NCI-H460 (cell line): Measurements from ENCODE around the gene DIPK1A. TPM values are rescaled to one million over a fixed set of nuclear protein-coding genes. Genes with fewer than 3 reads are reported as not detected.

Experiments used
- DNase-seq: peaks from one replicate; pipeline ENCODE4 v3.0.0-alpha.2; 2016; ENCODE audit warnings: low read depth; ENCODE audit errors: extremely low read depth
- small RNA-seq, 2 experiments: library from RNA; depleted of rRNA; stranded (forward); fragments of <200 nt; gene quantifications; one replicate each; pipeline ENCODE3, GENCODE V24; 2014
- total RNA-seq: library from RNA; depleted of rRNA; stranded (reverse); fragments of >200 nt; shearing (Covaris generic); gene quantifications from 2 replicates; pipeline ENCODE4 v1.2.3, GENCODE V29; 2014; rRNA removed

DIPK1A gene
- total RNA-seq, 1 experiment from 2014 or later = 15.0 TPM

DNA sequence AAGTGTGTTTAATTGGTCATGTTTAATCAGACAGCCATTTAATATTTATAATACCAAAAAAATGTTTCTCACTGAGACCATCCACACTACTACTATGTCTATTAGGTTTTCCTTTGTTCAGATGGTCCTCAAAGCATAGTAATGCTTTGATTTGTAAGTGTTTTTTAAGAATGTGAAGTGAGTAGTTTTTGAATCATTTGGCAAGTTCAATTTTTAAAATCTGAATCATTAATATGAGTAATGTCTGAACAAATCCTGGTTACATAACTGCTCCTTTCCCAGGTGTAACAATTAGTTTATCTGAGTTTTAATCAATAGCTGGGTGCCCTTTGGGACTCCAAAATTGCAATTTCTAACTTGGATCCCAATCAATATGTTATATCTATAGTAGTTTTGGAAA is 152.9 kb downstream of the DIPK1A start:
- DNase-seq = no peak

DNA sequence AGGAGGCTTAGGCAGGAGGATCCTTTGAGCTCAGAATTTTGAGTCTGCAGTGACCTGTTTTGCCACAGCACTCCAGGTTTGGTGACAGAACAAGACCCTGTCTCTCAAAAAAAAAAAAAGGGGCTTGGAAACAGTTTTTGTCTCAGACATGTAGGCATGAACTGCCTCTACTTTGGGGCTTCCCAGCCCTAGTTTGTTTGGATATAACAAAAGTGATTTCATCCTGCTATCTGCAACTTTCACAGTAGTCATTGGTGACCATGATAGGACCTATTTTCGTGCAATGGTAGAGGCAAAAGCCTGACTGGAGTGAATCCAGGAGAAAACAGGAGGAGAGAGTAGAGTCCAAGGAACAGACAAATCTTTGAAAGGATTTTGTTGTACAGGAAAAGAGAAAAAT is 156.0 kb downstream of the DIPK1A start:
- DNase-seq = no peak

DNA sequence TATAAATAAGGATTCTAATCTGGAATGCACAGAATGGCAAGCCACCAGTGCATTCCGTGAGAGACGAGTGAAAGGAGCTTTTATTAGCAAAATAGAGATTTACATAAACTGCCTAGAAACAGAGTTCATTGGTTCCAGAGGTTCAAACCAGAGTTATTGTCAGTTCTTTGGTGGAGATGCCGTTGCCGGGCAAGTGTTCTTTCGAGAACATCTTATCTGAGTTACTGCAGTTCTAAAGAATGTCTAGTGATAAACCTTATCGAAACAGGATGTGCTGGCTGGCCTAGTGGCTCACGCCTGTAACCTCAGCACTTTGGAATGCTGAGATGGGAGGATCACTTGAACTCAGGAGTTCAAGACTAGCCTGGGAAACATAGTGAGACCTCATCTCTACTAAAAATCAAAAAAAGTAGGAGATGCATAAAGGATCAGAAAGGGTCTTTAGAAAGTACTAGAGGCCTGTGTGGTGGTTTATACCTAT is 156.5 kb downstream of the DIPK1A start:
- peak; percentile 66 for DNase-seq

DNA sequence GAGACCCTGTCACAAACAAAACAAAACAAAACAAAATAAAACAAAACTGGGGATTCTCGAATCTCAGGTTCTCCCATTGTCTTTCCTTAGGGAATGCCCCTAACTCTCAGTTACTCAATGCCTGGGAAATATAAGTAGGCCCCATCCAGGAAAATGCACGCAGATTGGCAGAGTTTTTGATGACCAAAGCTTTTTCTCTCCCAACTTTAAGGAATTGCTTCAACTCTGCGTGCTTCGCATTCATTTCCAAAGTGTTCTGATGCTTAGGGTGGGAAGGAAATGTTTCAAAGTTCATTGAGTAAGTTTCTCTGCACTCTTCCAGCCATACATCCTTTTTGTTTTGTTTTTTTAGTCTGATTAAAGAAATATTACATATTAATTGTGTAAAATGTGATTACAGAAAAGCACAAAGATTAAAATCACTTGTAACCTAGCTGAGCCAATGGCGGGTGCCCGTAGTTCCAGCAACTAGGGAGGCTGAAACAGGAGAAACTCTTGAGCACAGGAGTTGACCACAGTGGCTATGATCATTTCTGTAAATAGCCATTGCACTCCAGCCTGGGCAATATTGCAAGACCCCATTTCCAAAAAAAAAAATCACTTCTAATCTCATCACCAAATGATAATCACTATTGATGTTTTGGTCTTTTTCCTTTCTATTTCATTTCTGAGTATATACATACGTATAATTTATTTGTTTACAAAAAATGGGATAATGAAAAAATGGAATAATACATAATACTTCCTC is 157.9 kb downstream of the DIPK1A start:
- no peak for DNase-seq

DNA sequence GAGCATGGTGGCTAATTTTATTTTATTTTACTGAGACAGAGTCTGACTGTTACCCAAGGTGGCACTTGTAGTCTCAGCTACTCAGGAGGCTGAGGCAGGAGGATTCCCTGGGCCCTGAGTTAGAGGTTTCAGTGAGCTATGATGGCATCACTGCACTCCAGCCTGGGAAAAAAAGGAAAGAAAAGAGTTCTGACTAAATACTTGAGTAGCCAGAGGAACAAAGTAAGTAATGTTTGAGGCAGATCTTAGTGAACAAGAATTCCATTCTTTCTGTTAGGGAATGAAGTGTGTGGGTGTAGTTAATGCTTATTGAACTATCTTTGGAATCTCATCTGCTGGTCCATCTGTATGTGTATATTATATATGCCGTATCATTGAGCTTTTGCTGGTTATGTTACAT is 163.3 kb downstream of the DIPK1A start:
- no peak for DNase-seq

DNA sequence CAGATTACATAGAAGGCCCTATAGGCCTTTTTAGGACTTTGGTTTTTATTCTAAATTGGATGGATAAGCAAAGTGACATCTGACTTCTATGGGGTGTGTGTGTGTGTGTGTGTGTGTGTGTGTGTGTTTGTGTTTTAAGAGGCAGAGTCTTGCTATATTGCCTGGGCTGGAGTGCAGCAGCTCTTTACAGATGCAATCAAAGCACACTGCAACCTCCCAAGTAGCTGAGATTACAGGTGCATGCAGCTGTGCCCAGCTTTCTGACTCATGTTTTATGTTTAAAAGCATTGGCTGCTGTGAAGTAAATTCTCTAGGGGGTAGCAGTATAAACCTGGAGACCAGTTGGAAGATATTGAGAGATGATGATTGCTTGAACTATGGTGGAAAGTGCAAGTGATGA is 164.0 kb downstream of the DIPK1A start:
- no peak for DNase-seq

DNA sequence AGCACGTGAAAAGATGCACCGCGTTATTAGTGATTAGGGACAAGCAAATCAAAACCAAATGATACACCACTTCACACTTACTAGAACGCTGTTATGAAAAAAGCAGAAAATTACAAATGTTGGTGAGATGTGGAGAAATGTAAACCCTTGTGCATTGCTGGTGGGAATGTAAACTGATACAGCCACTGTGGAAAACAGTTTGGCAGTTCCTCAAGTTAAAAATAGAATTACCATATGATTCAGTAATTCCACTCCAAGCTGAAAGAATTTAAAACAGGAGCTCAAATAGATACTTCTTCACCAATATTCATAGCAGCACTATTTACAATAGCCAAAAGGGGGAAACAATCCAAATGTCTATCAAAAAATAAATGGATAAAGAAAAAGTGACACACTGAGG is 166.1 kb downstream of the DIPK1A start:
- DNase-seq = no peak

DNA sequence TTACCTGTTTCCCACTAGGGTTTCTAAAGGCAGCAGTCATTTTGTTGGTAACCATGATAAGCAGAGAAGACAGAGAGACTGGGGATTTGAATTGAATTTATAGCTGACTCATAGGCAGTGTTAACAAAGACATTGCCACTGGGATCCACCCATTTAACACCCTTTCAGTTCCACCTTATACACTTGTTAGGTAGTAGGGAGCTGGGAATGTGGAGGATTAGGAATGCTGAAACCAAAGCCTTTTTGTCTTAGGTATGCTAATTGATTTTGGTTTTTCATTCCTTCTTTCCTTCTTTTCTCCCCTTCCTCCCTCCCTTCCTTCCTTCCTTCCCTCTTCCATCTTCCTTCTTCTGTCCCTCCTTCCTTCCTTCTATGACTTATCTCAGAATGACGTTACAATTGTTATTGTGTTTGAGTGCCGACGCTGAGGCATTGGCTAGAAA is 168.9 kb downstream of the DIPK1A start:
- DNase-seq = peak; percentile 25

Small RNA genes lying within 50 kb of the gene (small RNA-seq; reads per million reads assigned to genes)
- 0 reads per million in 2 experiments for gene RF00432
- 0 reads per million in 2 experiments for gene RN7SL692P
- 0 reads per million in 2 experiments for gene RNU6-210P
- gene RNU6-970P = 0 reads per million in 2 experiments
- 10.3 to 28.6 reads per million in 2 experiments for gene SNORA66
- gene SNORD21 = 0 reads per million in 2 experiments

Other genes starting within 250 kb of the DIPK1A start
- 20.5 and 25.3 TPM in 2 replicates for gene EVI5, start 176.4 kb downstream of the DIPK1A start, total RNA-seq
- 2,917 and 2,947 TPM in 2 replicates for gene RPL5, start 129.4 kb downstream of the DIPK1A start, total RNA-seq
- 11.8 and 14.0 TPM in 2 replicates for gene MTF2, start 117.8 kb upstream of the DIPK1A start, total RNA-seq
- gene TMED5, start 219.0 kb upstream of the DIPK1A start, total RNA-seq = 90.3 and 95.6 TPM in 2 replicates
- 4.1 and 10.5 TPM in 2 replicates for gene CCDC18, start 219.3 kb upstream of the DIPK1A start, total RNA-seq